NCI-H510A (cell line): ENCODE measurements around the gene EIF4EBP2.

Source experiments
- DNase-seq: peaks from one replicate; lab custom pipeline; 2025; lab: John Stamatoyannopoulos, UW

The EIF4EBP2 gene

GRCh38 chr10:70379581-70380176 is 24.3 kb upstream of the EIF4EBP2 start:
- DNase-seq: no peak

DNA sequence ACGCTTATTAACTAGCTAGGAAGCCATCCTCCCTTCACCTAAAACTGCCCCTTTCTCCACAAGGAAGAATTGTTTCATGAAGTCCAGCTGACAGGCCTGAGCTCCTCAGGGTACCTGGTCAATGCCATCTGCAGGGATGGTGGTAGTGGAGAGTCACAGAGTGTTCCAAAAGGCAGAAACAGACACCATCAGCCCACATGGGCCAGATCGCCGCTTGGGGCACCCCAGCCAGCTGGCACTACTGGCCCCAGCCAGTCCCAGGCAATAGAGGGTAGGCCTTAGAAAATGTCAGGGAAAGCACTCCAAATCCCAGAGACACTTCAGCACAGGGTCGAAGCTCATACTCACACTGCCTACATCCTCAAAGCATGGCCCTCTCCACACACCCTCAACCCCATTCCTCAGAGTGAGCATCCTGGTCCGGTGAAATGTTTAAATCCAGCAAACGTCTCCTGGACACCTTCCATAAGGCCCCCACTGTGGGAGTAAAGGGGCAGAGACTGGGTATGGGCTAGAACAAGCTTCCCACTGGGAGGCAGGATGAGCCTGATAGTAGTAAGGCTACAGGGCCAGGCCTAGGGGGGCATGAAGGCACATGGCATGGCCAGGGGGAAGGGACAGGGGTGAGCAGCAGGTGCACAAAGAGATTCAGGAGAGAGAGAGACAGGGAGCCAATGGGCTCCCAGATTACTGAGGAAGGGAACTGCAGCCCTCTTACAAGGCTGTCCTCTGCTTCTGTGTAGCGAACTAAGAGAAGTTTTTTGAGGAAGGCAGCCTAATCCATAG is 23.4 kb upstream of the EIF4EBP2 start:
- DNase-seq: no peak

GRCh38 chr10:70381471-70382421 is 22.2 kb upstream of the EIF4EBP2 start:
- DNase-seq: peak; percentile 45

- DNase-seq: no peak
Measured at GRCh38 chr10:70391654-70392053, 12.3 kb upstream of the EIF4EBP2 start.

DNA sequence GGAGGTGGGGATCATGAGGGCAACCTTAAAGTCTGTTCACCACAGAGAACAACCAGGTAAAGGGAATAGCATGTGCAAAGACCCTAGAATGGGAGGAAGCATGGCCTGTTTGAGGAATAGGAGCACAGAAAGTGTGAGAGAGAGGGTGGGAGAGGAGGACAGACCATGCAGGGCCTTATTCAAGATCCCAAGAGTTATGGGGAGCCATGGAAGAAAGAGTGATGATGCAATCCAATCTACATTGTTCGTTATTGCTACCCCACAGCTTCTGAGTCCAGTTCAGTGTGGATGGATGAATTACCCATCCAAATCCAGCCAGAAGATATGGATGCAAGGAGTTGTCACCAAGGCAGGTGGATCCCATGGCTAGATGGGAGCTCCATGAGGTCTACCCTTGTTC is 7.8 kb upstream of the EIF4EBP2 start:
- no peak for DNase-seq

DNA sequence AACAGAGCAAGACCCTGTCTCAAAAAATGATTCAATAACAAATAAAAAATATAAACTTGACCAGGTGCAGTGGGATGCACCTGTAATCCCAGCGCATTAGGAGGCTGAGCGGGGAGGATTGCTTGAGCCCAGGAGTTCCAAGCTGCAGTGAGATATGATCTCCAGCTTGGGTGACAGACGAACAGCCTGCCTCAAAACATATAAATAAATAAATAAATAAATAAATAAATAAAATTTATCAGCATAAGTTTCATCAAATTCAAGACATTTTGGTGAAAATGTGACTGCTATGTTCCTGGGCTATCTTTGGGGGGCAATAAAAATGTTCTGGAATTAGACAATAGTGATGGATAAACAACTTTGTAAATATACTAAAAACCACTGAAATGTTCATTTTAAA is 4.8 kb upstream of the EIF4EBP2 start:
- DNase-seq: no peak

DNA sequence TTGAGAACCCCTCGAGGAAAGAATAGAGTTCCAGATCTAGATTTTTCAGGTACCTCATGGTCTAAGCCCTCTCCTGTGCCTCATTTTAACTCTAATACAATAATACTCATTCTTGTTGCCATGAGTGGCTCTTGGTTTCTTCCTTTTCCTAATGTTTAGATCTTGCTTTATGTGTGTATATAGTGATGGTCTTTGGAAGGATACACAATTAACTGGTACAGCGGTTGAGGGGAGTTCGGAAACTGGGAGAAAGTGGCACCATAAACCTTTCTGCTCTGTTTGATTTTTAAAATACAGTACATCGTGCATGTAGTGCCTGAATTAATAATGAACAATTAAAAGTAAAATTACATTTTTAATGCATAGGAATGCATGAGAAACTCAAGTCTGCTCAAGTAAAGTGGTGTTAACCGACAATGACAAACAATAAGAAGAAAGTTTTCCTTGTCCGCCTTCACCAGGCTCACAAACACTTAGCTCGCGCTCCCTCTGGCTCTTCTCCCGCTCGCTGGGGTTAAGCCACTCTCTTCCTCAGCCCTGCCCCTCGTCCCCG is 386 bp upstream of the EIF4EBP2 start:
- no peak for DNase-seq

DNA sequence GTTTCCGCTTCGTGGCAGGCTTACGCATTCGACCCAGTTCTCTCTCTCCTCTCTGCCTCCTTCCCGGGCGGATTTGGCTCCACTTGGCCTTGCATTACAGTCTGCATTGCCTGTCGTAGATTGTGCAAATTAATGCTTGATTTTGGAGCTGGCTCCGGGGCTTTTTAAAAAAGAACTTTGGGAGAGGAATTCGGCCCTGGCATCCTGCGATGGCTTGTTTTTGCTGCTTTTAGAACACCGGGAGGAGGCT is 767 bp downstream of the EIF4EBP2 start:
- DNase-seq: no peak

DNA sequence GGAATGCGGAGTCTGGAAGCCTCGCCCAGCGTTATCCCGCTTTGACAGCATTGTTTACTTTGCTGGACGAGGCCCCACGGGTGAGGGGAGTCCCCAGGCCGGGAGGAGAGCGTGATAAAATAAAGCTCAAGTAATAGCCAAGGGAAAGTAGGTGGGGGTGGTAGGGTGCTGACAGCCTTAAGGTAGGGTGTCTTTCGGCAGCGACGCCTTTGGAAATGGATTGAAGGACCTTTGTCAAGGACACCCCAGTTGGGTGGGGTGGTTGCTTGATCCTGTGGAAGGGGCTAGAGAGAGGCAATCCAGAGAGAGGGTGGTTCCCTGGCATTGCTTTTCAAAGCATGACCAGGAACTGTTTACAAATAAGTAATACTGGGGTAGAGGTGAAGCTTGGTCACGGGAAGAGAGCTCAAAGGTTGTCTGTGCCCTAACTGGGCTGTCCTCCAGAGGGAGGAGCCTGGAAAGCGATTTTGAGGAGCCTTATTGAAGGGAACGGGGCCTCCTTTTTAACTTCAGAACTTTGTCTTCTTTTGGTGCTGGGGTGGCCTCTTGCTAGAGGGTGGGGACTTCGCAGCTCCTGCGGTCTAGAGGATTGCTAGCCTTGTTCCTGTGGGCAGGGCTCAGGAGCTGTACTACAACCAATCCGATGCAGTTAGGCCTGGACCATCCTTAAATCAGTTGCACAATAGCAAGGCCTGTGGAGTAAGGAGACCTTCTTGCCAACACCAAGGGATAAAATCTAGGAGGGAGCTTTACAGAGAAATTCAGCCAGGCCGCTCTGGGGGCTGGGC is 1.3 kb downstream of the EIF4EBP2 start:
- peak; percentile 10 for DNase-seq

GRCh38 chr10:70409772-70410171 is 5.8 kb downstream of the EIF4EBP2 start:
- no peak for DNase-seq

- no peak for DNase-seq
Measured at GRCh38 chr10:70410608-70411007, 6.7 kb downstream of the EIF4EBP2 start.

- no peak for DNase-seq
Measured at GRCh38 chr10:70412356-70412755, 8.4 kb downstream of the EIF4EBP2 start.

- DNase-seq: no peak
Measured at GRCh38 chr10:70417568-70417967, 13.6 kb downstream of the EIF4EBP2 start.

DNA sequence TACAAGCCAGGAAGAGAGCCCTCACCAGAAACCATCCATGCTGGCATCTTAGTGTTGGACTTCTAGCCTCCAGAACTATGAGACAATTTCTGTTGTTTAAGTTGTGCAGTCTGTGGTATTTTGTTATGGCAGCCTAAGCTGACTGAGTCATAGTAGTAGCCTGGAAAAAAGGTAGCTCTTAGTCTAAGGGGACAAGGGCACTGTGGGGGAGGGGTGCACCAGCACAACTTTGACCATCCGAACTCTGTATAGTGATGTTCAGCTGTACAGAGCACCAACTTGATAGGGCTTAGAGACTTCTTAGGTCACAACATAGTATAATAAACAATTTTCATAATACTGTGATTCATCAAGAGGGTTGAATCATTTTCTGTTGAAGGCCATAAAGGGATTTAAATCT is 14.3 kb downstream of the EIF4EBP2 start:
- DNase-seq: no peak

DNA sequence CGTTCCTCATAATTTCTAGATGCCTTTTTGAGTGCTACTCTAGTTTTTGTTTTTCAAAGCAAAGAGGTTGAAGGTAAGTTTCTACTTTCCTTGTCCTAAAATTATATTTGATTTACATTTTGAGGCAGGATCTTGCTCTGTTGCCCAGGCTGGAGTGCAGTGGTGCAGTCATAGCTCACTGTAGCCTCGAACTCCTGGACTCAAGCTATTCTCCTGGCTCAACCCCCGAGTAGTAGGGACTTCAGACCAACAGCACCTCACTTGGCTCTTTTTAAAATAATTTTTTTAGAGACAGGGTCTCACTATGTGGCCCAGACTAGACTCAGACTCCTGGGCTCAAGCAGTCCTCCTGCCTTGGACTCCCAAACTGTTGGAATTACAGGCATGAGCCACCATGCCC is 14.8 kb downstream of the EIF4EBP2 start:
- no peak for DNase-seq

- DNase-seq: no peak
Measured at GRCh38 chr10:70424320-70424719, 20.4 kb downstream of the EIF4EBP2 start.

GRCh38 chr10:70425096-70425495 is 21.2 kb downstream of the EIF4EBP2 start:
- no peak for DNase-seq

DNA sequence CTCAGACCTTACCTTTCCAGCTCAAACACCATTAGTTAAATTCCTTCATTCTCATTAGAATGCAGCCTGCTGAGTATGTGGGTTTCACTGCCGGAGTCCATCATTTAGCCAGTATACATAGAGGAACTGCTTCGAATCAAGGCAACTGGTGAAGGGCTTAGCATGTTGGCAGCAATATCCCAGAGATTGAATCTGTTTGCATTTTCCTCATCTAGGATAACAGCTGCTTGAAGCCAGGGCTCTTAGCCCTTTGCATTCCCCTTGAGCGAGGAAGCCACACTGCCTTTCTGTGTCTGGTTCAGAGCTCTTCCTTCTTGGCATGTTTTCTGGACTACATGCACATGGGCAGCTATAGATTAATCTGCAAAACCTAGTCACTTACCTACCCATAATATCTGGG is 22.9 kb downstream of the EIF4EBP2 start:
- no peak for DNase-seq

GRCh38 chr10:70430493-70431445 is 26.8 kb downstream of the EIF4EBP2 start:
- no peak for DNase-seq

DNA sequence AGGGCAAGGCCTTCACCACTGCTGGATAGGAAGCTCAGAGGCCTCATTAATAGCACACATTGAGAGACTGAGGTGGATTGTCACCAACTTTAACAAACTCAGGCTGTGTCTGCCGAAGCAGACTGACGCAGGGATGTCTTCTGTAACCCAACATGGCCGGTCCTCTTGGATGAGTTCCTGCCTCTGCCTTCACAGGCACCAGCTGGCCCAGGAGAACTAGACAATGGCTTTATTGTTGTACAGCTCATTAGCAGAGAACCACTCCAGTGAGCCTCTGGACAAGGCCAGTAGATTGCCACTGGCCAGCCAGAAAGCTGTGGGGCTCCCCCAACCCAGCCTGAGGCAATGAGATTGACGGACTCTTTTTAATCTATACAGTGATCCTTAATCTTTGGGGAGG is 28.2 kb downstream of the EIF4EBP2 start:
- DNase-seq: no peak
